GM21381 (cell line): ENCODE measurements around the gene SSX4.
"Not testable (repeated sequence)": the region's sequence is repeated elsewhere in the genome, so short reads cannot be mapped to it uniquely, and the experiment has no call there.

ENCODE experiments used
- ATAC-seq: cut with Tn5 transposase; IDR thresholded peaks from one replicate; pipeline ENCODE4 v1.9.1; 2021; ENCODE audit warnings: mild to moderate bottlenecking, moderate library complexity; ENCODE audit not compliant: unreplicated experiment

The SSX4 gene

DNA sequence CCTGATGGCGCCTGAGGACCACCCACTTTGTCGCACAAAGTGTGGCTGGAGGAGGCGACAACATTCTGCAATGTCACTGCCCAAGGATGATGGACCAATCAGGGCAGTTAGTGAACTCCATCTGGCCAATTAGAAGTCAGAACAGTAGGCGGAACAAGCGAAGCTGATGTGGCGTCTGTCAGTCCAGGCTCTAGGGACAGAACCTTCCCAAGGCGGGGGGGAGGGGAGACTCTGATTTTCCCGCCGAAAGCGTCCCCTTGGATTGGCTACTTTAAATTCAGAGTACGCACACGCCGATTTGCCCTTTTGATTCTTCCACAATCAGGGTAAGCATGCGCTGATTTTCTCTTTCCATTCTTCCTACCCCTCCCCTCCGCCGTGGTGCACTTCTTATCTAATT lies at the start of gene SSX4:
SSX4 (plus strand) TSS at position 301 of the 400 bp plus-strand sequence. CDS start 515 bp downstream, outside the sequence.
- not testable (repeated sequence) for ATAC-seq

DNA sequence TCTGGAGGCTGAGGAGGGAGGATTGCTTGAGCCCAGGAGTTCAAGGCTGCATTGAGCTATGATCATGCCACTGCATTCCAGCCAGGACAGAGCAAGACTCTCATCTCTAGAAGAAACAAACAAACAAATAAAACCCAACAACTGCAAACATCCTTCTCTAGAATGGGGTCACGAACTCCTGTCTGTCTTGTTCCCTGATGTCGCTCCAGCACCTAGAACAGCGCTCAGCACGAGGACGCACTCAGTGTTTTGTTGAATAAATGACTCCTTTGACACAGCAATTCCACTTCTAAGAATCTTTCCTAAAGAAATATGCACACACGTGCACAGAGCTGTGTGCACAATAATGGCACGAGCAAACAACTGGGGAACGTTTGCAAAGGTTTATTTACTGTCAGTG lies 37.3 kb upstream of the SSX4 start:
- not testable (repeated sequence) for ATAC-seq

- not testable (repeated sequence) for ATAC-seq
Observed at GRCh38 chrX:48356315-48357094, 26.8 kb upstream of the SSX4 start, which contains the start of gene SSX3. Gene SSX3, minus strand, starts transcription at chrX:48356703. Its CDS starts 1,454 bp downstream, at chrX:48355249.

DNA sequence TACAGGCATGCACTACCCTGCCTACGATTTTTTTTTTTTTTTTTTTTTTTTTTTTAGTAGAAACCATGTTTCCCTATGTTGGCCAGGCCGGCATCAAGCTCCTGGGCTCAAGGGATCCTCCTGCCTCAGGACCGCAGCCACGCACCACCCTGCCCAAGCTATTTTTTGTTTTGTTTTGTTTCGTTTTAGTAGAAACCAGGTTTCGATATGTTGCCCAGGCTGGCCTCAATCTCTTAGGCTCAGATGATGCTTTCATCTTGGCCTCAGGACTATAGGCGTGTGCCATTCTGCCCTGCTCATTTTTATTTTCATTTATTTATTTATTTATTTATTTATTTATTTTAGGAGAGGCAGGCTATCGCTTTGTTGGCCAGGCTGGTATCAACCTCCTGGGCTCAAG lies 25.7 kb upstream of the SSX4 start:
- ATAC-seq, result no peak

GRCh38 chrX:48359281-48359680 lies 24.1 kb upstream of the SSX4 start:
- ATAC-seq, result not testable (repeated sequence)

- not testable (repeated sequence) for ATAC-seq
Observed at GRCh38 chrX:48367717-48368408, 15.5 kb upstream of the SSX4 start.

- ATAC-seq, result not testable (repeated sequence)
Observed at GRCh38 chrX:48370408-48370807, 12.9 kb upstream of the SSX4 start.

DNA sequence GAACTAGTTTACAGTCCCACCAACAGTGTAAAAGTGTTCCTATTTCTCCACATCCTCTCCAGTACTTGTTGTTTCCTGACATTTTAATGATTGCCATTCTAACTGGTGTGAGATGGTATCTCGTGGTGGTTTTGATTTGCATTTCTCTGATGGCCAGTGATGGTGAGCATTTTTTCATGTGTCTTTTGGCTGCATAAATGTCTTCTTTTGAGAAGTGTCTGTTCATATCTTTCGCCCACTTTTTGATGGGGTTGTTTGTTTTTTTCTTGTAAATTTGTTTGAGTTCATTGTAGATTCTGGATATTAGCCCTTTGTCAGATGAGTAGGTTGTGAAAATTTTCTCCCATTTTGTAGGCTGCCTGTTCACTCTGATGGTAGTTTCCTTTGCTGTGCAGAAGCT lies 13.6 kb downstream of the SSX4 start:
- ATAC-seq, result not testable (repeated sequence)

GRCh38 chrX:48397825-48398224 lies 14.5 kb downstream of the SSX4 start:
- ATAC-seq, result not testable (repeated sequence)

DNA sequence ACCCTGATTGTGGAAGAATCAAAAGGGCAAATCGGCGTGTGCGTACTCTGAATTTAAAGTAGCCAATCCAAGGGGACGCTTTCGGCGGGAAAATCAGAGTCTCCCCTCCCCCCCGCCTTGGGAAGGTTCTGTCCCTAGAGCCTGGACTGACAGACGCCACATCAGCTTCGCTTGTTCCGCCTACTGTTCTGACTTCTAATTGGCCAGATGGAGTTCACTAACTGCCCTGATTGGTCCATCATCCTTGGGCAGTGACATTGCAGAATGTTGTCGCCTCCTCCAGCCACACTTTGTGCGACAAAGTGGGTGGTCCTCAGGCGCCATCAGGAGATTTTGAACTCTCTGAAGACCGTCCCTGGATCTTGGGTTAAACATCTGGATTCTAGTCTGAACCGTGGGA lies 28.5 kb downstream of the SSX4 start, which contains the start of gene SSX4B:
SSX4B (minus strand) TSS at position 101 of the 400 bp plus-strand sequence. CDS start 588 bp downstream, outside the sequence.
- not testable (repeated sequence) for ATAC-seq

GRCh38 chrX:48427027-48427716 lies 43.8 kb downstream of the SSX4 start:
- ATAC-seq, result not testable (repeated sequence)

DNA sequence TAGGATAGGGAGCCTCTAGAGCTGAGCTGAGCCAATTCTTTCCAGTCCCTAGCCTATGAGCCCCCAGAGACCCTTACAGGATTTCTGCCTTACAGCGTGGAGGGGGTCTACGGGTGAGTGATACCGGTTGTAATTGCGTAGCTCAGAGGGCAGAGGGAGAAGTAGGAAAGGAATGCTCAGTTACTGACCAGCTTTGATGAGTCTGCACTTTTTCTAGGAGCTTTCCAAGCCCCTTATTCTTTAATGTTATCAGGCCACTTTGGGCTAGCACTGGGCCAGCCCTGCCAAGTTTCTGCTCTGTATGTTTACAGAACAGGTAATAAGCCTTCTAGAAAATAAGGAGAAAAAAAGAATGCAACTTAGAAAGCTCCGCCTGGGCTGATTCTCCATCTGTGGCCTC lies 46.3 kb downstream of the SSX4 start:
- not testable (repeated sequence) for ATAC-seq

DNA sequence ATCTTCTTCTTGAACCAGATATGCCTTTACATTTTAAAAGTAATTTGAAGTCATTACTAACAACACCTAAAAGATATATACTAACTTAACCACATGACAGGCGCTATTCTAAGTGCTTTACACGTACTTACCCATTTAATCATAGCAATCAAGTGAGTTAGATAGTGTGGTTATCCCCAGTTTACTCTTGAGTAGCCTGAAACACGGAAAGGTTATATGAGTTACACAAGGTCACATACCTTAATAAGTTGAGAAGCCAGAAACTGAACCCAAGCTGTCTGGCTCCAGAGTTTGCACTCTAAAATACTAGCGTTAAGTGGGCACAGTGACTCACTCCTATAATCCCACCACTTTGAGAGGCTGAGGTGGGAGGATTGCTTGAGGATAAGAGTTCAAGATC lies 46.8 kb downstream of the SSX4 start:
- ATAC-seq, result not testable (repeated sequence)

- ATAC-seq, result not testable (repeated sequence)
Observed at GRCh38 chrX:48433713-48434112, 50.4 kb downstream of the SSX4 start.
